Measurements from ENCODE around the gene MED25.
A peak's percentile ranks its signal among the peaks of the same experiment; 100 is the strongest.

The MED25 gene

DNA sequence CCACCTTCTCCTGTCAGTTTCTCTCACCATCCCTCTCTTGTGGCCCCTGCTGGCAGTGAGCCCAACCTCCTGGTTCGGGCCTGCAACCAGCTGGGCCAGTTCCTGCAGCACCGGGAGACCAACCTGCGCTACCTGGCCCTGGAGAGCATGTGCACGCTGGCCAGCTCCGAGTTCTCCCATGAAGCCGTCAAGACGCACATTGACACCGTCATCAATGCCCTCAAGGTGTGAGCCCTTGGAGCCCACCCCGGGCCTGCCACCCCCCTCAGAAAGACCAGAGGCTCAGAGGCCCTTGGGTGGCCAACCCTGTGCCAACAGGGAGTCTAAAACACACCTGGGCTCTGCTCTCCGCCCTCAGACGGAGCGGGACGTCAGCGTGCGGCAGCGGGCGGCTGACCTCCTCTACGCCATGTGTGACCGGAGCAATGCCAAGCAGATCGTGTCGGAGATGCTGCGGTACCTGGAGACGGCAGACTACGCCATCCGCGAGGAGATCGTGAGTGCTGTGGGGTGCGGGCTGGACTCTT is 18.8 kb upstream of the MED25 start:
- H3K36me3 Mint-ChIP-seq (ENCODE audit: low read depth), result peaks cover 51% of the 10 kb centered on the region
- H3K4me1 Mint-ChIP-seq, result peaks cover 23% of the 10 kb centered on the region
- TF ChIP-seq, protein P1, sequence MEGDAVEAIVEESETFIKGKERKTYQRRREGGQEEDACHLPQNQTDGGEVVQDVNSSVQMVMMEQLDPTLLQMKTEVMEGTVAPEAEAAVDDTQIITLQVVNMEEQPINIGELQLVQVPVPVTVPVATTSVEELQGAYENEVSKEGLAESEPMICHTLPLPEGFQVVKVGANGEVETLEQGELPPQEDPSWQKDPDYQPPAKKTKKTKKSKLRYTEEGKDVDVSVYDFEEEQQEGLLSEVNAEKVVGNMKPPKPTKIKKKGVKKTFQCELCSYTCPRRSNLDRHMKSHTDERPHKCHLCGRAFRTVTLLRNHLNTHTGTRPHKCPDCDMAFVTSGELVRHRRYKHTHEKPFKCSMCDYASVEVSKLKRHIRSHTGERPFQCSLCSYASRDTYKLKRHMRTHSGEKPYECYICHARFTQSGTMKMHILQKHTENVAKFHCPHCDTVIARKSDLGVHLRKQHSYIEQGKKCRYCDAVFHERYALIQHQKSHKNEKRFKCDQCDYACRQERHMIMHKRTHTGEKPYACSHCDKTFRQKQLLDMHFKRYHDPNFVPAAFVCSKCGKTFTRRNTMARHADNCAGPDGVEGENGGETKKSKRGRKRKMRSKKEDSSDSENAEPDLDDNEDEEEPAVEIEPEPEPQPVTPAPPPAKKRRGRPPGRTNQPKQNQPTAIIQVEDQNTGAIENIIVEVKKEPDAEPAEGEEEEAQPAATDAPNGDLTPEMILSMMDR (IDR thresholded peaks at IDR 0.05), result no peak
- DNase-seq, result no peak
- no peak overlapping the region for H3K27ac Mint-ChIP-seq
- peaks cover 6% of the 10 kb centered on the region for H3K27me3 Mint-ChIP-seq (ENCODE audit: low read depth, poor library complexity)
- no peaks in the 10 kb centered on the region for H3K9me3 Mint-ChIP-seq
- no peak overlapping the region for H3K4me3 Mint-ChIP-seq

DNA sequence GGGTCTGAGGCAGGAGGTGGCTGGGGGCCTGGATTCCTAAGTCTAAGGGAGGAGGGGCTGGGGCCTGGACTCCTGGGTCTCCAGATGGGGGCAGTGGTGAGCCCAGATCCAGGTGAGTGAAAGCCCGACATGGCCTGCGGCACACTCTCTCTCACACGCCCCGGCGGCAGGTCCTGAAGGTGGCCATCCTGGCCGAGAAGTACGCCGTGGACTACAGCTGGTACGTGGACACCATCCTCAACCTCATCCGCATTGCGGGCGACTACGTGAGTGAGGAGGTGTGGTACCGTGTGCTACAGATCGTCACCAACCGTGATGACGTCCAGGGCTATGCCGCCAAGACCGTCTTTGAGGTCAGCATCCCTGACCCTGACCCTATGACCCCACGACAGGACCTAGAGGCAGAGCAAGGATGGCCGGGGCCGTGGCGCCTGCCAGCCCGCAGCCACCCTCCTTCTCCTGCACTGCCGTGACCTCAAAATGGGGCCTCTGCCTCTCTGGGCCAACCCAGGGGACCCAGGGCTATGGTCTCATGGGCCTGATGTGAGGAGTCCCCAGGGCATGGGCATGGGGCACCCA is 18.2 kb upstream of the MED25 start:
- TF ChIP-seq, protein P1 (IDR thresholded peaks at IDR 0.05), result no peak
- no peak for DNase-seq
- no peak overlapping the region for H3K4me3 Mint-ChIP-seq
- peaks cover 23% of the 10 kb centered on the region for H3K4me1 Mint-ChIP-seq
- H3K27me3 Mint-ChIP-seq (ENCODE audit: low read depth, poor library complexity), result peaks cover 6% of the 10 kb centered on the region
- peaks cover 45% of the 10 kb centered on the region for H3K36me3 Mint-ChIP-seq (ENCODE audit: low read depth)
- no peaks in the 10 kb centered on the region for H3K9me3 Mint-ChIP-seq
- H3K27ac Mint-ChIP-seq, result no peak overlapping the region

DNA sequence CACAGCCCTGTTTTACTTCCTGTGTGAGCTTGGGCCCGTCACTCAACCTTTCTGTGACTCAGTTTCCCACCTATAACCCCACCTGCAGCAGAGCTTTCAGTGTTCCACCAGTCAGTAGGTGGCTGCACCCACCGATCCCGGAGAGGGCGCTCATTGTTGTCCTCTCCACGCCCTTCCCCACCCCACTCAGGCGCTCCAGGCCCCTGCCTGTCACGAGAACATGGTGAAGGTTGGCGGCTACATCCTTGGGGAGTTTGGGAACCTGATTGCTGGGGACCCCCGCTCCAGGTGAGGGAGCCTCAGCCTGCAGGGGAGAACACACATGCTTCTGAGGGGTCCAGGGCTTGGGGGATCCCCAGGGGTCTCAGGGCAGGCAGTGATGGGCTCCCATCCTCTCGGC is 17.3 kb upstream of the MED25 start:
- no peak for DNase-seq
- Mint-ChIP-seq H3K27me3 (ENCODE audit: low read depth, poor library complexity) (peaks cover 6% of the 10 kb centered on the region), H3K36me3 (ENCODE audit: low read depth) (peaks cover 40% of the 10 kb centered on the region), H3K4me3 (peak overlapping the region; percentile 32), H3K4me1 (peaks cover 23% of the 10 kb centered on the region), H3K27ac (peak overlapping the region; percentile 48), H3K9me3 (no peaks in the 10 kb centered on the region)
- TF ChIP-seq, protein P1 (IDR thresholded peaks at IDR 0.05), result no peak

DNA sequence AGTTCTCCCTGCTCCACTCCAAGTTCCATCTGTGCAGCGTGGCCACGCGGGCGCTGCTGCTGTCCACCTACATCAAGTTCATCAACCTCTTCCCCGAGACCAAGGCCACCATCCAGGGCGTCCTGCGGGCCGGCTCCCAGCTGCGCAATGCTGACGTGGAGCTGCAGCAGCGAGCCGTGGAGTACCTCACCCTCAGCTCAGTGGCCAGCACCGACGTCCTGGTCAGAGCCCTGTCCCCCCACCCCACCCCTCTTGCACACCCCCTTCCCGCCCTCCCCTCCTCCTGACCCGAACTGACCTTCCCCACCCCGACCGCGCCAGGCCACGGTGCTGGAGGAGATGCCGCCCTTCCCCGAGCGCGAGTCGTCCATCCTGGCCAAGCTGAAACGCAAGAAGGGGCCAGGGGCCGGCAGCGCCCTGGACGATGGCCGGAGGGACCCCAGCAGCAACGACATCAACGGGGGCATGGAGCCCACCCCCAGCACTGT is 16.6 kb upstream of the MED25 start:
- Mint-ChIP-seq H3K9me3 (no peaks in the 10 kb centered on the region), H3K27ac (no peak overlapping the region), H3K36me3 (ENCODE audit: low read depth) (peaks cover 43% of the 10 kb centered on the region), H3K4me1 (peaks cover 28% of the 10 kb centered on the region), H3K27me3 (ENCODE audit: low read depth, poor library complexity) (peaks cover 6% of the 10 kb centered on the region), H3K4me3 (peak overlapping the region; percentile 34)
- TF ChIP-seq, protein P1 (IDR thresholded peaks at IDR 0.05), result no peak
- no peak for DNase-seq

DNA sequence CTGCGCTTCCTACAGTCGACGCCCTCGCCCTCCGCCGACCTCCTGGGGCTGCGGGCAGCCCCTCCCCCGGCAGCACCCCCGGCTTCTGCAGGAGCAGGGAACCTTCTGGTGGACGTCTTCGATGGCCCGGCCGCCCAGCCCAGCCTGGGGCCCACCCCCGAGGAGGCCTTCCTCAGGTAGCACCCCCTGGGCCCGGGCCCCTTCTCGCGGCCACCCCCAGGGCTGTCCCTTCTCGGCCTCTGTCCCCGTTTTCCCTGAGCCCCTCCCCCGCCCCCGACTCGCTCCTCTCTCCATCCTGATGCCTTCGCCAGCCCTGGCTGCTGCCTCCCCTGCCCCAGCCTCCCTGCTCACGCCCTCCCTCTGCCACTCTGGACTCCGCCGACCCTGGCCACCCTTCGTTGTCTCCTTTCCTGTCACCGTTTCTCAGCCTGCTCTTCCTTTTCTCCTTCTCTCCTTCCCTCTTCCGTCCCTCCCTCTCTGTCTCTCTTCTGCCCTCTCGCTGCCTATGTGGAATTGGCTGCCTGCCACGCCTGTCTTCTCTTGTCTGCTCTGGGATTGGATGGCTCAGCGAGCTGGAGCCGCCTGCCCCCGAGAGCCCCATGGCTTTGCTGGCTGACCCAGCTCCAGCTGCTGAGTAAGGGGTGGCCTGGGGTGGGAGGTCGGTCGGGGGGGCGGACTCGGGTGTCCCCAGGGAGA is 16.0 kb upstream of the MED25 start:
- peak; percentile 80 for DNase-seq
- H3K27me3 Mint-ChIP-seq (ENCODE audit: low read depth, poor library complexity), result peaks cover 6% of the 10 kb centered on the region
- peak overlapping the region; percentile 58 for H3K27ac Mint-ChIP-seq
- no peaks in the 10 kb centered on the region for H3K9me3 Mint-ChIP-seq
- H3K4me3 Mint-ChIP-seq, result peak overlapping the region; percentile 81
- TF ChIP-seq, protein P1 (IDR thresholded peaks at IDR 0.05), result no peak
- peaks cover 40% of the 10 kb centered on the region for H3K36me3 Mint-ChIP-seq (ENCODE audit: low read depth)
- H3K4me1 Mint-ChIP-seq, result peaks cover 29% of the 10 kb centered on the region

Measured in nephron progenitor cell (in vitro differentiated cells).